Endodermal cell (in vitro differentiated cells): ENCODE measurements around the gene PRKCG. TPM values are rescaled to one million over a fixed set of nuclear protein-coding genes. Genes with fewer than 3 reads are reported as not detected.

Experiments
- DNase-seq: peaks from one replicate; pipeline ENCODE4 v3.0.0-alpha.2; 2017
- H3K27ac ChIP-seq: 2 replicates; pipeline ENCODE4 v1.5.1; 2013; ENCODE audit warnings: mild to moderate bottlenecking, low read depth, low read length, moderate library complexity
- H3K27me3 ChIP-seq: 2 replicates; pipeline ENCODE4 v1.6.1; 2013; ENCODE audit warnings: mild to moderate bottlenecking, low read length, moderate library complexity; ENCODE audit not compliant: insufficient read depth, control insufficient read depth, poor library complexity, severe bottlenecking
- H3K36me3 ChIP-seq: 2 replicates; pipeline ENCODE4 v1.7.0; 2013; ENCODE audit warnings: mild to moderate bottlenecking, low read length, moderate library complexity; ENCODE audit not compliant: control insufficient read depth, insufficient read depth
- H3K4me1 ChIP-seq: one replicate; pipeline ENCODE4 v1.7.0; 2013; ENCODE audit warnings: low read length; ENCODE audit not compliant: control insufficient read depth, insufficient read depth
- H3K4me3 ChIP-seq: 2 replicates; pipeline ENCODE4 v1.5.1; 2013; ENCODE audit warnings: mild to moderate bottlenecking, low read length, moderate library complexity
- H3K9ac ChIP-seq: 2 replicates; pipeline ENCODE4 v1.6.1; 2013; ENCODE audit warnings: mild to moderate bottlenecking, low read length, moderate library complexity; ENCODE audit not compliant: poor library complexity, severe bottlenecking; ENCODE audit errors: extremely low read depth
- H3K9me3 ChIP-seq: 2 replicates; pipeline ENCODE4 v1.6.1; 2013; ENCODE audit warnings: mild to moderate bottlenecking, low read length, moderate library complexity; ENCODE audit not compliant: control insufficient read depth
- H3K27ac Mint-ChIP-seq: 2 replicates; pipeline ENCODE4 v1.8.0; 2020; ENCODE audit warnings: mixed read lengths
- H3K27me3 Mint-ChIP-seq: 2 replicates; pipeline ENCODE4 v1.8.0; 2021; ENCODE audit warnings: mild to moderate bottlenecking, mixed read lengths; ENCODE audit not compliant: insufficient read depth
- H3K36me3 Mint-ChIP-seq: 2 replicates; pipeline ENCODE4 v1.8.0; 2020; ENCODE audit warnings: low read depth, mixed read lengths
- H3K4me1 Mint-ChIP-seq: 2 replicates; pipeline ENCODE4 v1.8.0; 2020; ENCODE audit warnings: mixed read lengths
- H3K4me3 Mint-ChIP-seq: 2 replicates; pipeline ENCODE4 v1.8.0; 2020; ENCODE audit warnings: mild to moderate bottlenecking, moderate library complexity, mixed read lengths
- H3K9me3 Mint-ChIP-seq: 2 replicates; pipeline ENCODE4 v1.8.0; 2020; ENCODE audit warnings: mild to moderate bottlenecking, mixed read lengths
- WGBS, 2 experiments: methylation state at CpG; one replicate each; pipeline versions ENCODE4 v1.1.5 to v1.1.7; 2013; ENCODE audit warnings: missing lambda C conversion rate in 2 of 2, mixed read lengths in 1 of 2; ENCODE audit not compliant: insufficient coverage in 1 of 2, insufficient read length in 1 of 2; 5-methylcytosine and 5-hydroxymethylcytosine counted together
- total RNA-seq, 2 donors: library from RNA; stranded (reverse); fragmentation: NEBNext Ultra II Directional in 1 of 2; extraction: Animal tissue kit (Norgen Biotek cat#: 25700) in 1 of 2; gene quantifications; 2 replicates in 1 of 2; 3 replicates in 1 of 2; pipeline ENCODE4 v1.2.1, GENCODE V29; 2021
- TF ChIP-seq, protein P1 (sequence below): fragments of 200-600 bp; sonication (generic); conservative IDR thresholded peaks from 2 replicates; pipeline ENCODE4 v1.5.0; 2021; ENCODE audit warnings: antibody characterized with exemption, mild to moderate bottlenecking

The PRKCG gene
- total RNA-seq, 2 donors from 2014 or later: 2.7 to 5.6 TPM

DNA sequence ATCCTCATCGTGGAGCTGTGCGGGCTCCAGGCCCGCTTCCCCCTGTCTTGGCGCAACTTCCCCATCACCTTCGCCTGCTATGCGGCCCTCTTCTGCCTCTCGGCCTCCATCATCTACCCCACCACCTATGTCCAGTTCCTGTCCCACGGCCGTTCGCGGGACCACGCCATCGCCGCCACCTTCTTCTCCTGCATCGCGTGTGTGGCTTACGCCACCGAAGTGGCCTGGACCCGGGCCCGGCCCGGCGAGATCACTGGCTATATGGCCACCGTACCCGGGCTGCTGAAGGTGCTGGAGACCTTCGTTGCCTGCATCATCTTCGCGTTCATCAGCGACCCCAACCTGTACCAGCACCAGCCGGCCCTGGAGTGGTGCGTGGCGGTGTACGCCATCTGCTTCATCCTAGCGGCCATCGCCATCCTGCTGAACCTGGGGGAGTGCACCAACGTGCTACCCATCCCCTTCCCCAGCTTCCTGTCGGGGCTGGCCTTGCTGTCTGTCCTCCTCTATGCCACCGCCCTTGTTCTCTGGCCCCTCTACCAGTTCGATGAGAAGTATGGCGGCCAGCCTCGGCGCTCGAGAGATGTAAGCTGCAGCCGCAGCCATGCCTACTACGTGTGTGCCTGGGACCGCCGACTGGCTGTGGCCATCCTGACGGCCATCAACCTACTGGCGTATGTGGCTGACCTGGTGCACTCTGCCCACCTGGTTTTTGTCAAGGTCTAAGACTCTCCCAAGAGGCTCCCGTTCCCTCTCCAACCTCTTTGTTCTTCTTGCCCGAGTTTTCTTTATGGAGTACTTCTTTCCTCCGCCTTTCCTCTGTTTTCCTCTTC, 8.0 kb upstream of the PRKCG start:
- peaks cover 47% of the 10 kb centered on the region for H3K36me3 ChIP-seq
- DNase-seq: no peak
- H3K27ac ChIP-seq: no peak overlapping the region
- 96 to 97% methylated on average over 38 to 51 of the region's 51 CpGs for WGBS, 2 experiments
- Mint-ChIP-seq H3K27ac (peak overlapping the region; percentile 48), H3K4me1 (peaks cover 13% of the 10 kb centered on the region), H3K4me3 (no peak overlapping the region), H3K9me3 (no peaks in the 10 kb centered on the region), H3K36me3 (peaks cover 36% of the 10 kb centered on the region), H3K27me3 (no peaks in the 10 kb centered on the region)
- no peaks in the 10 kb centered on the region for H3K4me1 ChIP-seq
- H3K27me3 ChIP-seq: no peaks in the 10 kb centered on the region
- H3K4me3 ChIP-seq: peak overlapping the region; percentile 45
- TF ChIP-seq, protein P1, sequence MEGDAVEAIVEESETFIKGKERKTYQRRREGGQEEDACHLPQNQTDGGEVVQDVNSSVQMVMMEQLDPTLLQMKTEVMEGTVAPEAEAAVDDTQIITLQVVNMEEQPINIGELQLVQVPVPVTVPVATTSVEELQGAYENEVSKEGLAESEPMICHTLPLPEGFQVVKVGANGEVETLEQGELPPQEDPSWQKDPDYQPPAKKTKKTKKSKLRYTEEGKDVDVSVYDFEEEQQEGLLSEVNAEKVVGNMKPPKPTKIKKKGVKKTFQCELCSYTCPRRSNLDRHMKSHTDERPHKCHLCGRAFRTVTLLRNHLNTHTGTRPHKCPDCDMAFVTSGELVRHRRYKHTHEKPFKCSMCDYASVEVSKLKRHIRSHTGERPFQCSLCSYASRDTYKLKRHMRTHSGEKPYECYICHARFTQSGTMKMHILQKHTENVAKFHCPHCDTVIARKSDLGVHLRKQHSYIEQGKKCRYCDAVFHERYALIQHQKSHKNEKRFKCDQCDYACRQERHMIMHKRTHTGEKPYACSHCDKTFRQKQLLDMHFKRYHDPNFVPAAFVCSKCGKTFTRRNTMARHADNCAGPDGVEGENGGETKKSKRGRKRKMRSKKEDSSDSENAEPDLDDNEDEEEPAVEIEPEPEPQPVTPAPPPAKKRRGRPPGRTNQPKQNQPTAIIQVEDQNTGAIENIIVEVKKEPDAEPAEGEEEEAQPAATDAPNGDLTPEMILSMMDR: no peak
- H3K9ac ChIP-seq: no peak overlapping the region
- H3K9me3 ChIP-seq: no peaks in the 10 kb centered on the region

DNA sequence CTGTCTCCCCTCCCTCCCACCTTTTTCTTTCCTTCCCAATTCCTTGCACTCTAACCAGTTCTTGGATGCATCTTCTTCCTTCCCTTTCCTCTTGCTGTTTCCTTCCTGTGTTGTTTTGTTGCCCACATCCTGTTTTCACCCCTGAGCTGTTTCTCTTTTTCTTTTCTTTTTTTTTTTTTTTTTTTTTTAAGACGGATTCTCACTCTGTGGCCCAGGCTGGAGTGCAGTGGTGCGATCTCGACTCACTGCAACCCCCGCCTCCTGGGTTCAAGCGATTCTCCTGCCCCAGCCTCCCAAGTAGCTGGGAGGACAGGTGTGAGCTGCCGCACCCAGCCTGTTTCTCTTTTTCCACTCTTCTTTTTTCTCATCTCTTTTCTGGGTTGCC, 7.4 kb upstream of the PRKCG start:
- H3K9me3 ChIP-seq: no peaks in the 10 kb centered on the region
- peak overlapping the region; percentile 48 for H3K27ac Mint-ChIP-seq
- H3K36me3 ChIP-seq: peaks cover 47% of the 10 kb centered on the region
- peak overlapping the region; percentile 45 for H3K4me3 ChIP-seq
- peaks cover 13% of the 10 kb centered on the region for H3K4me1 Mint-ChIP-seq
- no peaks in the 10 kb centered on the region for H3K27me3 ChIP-seq
- H3K27me3 Mint-ChIP-seq: no peaks in the 10 kb centered on the region
- TF ChIP-seq, protein P1: no peak
- H3K27ac ChIP-seq: no peak overlapping the region
- H3K4me3 Mint-ChIP-seq: no peak overlapping the region
- no peaks in the 10 kb centered on the region for H3K4me1 ChIP-seq
- H3K36me3 Mint-ChIP-seq: peaks cover 36% of the 10 kb centered on the region
- WGBS, 2 experiments: 93% methylated on average over 5 to 6 of the region's 6 CpGs
- H3K9ac ChIP-seq: no peak overlapping the region
- DNase-seq: no peak
- H3K9me3 Mint-ChIP-seq: no peaks in the 10 kb centered on the region

GRCh38 chr19:53875602-53876325, 6.2 kb upstream of the PRKCG start:
- Mint-ChIP-seq H3K27me3 (no peaks in the 10 kb centered on the region), H3K4me1 (peaks cover 9% of the 10 kb centered on the region), H3K27ac (no peak overlapping the region), H3K9me3 (no peaks in the 10 kb centered on the region), H3K4me3 (no peak overlapping the region), H3K36me3 (peaks cover 31% of the 10 kb centered on the region)
- Histone ChIP-seq H3K4me3 (no peak overlapping the region), H3K27ac (no peak overlapping the region), H3K27me3 (peaks cover 11% of the 10 kb centered on the region), H3K36me3 (peaks cover 42% of the 10 kb centered on the region), H3K4me1 (no peaks in the 10 kb centered on the region), H3K9me3 (no peaks in the 10 kb centered on the region), H3K9ac (no peak overlapping the region)
- 91 to 98% methylated on average over 11 to 15 of the region's 17 CpGs for WGBS, 2 experiments
- no peak for DNase-seq
- TF ChIP-seq, protein P1: no peak
